GM19035 (cell line): Measurements from ENCODE around the gene C1QTNF8.

Experiments used
- ATAC-seq: cut with Tn5 transposase; IDR thresholded peaks from one replicate; pipeline ENCODE4 v1.9.1; 2021; ENCODE audit not compliant: unreplicated experiment

The C1QTNF8 gene

DNA sequence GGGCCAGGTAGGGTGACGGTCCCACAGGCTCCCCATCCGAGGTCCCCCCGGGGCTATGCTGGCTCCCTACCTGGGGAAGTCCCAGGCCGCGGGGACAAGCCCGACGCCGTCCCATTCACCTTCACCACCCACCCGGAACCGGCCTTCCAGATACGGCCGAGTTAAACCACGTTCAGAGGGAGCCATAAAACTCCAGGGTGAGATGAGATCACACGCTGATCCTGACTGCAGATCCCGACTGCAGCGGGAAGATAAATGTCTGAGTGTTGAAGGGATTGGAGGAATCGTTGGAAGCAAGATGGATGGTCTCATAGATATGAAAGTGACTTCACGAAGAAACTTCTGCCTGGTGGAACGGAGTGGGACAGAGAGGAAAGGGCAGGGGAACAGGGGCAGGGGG lies 13.6 kb upstream of the C1QTNF8 start:
- no peak for ATAC-seq

DNA sequence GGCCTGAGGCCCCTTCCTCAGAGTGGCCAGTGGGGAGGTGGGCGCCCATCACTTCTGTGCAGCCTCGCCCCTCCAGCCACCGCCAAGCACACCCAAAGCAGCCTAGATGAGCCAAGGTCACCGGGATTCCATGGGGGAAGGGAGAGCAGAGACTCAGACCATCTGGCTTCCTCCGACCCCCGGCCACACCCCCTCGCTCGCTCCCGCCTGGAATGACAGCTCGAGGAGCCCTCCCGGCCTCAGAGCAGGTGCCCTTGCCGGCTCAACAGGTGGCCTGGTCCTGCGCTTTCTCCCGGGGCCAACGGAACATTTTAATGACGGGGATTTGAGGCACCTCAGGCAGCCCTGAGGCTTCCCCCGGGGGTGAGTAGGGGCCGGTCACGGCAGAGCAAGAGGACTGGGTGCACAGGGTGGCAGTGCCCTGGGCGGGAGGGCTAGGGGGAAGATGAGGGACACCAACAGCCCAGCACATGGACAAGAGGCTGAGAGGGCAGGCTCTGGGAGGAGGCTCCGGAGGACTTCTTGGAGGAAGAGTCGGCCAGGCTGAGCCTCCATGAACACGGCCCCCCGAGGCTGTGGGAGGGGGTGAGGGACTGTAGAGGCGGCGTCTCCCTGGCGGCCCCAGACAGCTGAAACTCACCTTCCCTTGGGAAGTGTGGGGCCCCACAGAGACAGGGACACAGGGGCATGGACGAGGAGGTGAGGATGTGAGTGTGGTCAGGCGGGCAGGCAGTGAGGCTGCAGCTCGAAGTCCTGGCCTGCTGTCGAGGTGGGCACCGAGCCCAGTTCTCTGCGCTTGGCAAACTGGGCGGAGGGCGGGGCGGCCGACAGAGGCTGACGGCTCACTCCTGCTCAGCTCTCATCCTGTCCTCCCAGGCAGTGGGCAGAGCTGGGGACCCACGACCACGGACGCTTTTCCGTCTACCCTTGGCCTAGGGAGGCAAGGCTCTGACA lies 12.5 kb upstream of the C1QTNF8 start:
- ATAC-seq, result no peak

DNA sequence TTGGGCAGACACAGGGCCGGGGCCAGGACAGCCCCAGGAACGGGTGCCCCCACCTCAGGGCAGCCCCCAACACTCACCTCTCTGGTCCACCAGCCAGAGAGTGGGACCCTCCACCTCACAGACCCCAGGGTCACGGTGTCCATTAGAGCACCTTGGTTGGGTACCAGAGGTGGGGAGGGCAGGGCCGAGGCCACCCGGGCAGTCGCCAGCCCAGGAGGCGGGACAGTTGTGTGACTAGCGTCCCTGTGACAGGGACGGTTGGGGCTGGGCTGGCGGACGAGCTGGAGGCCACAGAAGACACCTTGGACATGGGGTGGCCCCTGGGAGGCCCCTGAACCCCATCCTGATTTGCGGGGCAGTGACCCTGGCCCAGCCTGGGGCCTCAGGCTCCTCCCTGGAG lies 11.7 kb upstream of the C1QTNF8 start:
- no peak for ATAC-seq

DNA sequence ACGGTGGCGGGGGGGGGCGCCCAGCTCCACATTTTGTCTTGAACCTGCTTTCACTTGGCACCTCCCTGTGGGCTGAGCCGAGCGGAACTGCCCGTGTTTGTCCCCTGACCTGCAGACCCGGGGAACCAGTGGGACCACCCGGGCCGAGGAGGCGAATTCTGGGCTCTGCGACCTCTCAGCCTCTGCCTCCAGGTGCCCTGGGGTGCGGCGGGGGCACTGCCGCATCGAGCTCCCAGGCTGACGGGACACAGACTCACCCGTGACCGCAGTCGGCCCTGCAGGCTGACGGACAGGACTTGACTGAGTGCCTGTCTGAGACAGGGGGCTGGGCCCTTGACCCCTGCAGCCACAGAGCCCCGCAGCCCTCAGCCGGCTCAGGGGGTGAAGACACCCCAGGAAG lies 11.1 kb upstream of the C1QTNF8 start:
- ATAC-seq, result no peak

DNA sequence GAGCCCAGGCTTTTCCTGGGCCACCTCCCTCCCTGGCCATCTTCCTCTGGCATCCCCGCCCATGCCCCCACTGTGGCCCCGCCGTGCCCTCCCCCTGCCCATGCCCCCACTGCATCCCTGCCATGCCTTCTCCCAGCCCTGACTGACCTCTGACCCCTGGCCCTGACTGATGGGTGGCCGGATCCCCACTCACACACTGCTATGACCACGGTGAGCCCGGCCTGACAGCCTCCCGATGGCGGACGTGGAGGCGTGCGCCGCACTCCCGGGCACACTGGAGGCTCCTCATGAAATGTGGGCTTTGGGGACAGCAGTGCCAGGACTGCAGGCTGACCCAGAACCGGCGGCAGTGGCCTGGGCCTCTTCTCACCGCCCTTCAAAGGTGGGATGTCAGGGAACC lies 10.6 kb upstream of the C1QTNF8 start:
- ATAC-seq, result no peak

DNA sequence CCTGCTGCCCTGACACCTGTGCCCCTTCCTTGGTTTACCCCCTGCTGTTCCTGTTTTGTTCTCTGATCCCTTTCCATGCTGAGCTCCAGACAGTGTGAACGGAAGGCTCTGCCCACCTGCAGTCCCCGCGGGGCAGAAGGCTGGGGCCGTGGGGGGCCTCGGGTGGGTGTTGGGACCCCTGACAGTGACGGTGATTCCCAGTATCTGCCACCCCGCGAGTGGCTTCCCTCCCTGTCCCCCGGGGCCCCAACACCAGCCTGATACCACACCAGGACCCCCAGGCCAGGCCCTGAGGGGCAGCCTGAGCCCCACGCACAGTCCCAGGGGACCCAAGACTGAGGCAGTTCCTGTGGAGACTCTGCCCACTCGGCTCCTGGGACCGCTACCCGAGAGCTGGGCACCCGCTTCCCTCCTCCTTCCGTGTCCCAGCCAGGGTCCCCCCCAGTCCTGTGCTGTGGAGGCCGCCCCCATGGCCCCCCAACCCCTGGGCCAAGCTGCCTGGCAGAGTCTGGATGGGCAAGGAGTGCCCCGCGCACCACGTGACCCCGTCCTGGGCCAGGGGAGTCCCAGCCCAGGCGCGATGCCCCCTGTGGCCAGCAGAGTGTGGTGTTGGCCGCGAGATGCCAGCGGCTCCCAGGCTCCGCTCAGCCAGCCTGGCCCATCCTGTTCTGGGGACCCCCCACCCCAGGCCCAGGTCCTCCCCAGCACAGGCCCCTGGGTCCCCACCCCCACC lies 10.0 kb upstream of the C1QTNF8 start:
- ATAC-seq, result no peak

DNA sequence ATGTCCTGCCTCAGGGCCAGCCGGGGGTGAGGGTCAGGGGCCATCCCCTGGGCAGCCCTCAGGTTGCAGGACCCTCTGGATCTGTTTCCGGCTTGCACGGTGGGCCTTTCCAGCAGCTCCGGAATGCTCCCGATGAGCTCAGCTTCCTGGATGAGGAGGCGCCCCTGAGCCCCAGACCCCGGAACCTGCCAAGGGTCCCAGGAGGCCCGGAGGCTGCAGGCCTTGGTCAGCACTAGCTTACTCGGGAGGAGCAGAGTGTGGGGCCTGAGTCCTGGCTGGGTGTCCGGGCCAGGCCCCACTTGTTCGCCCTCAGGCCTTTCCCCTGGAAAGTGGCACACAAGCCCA lies 7.6 kb upstream of the C1QTNF8 start:
- ATAC-seq, result no peak

DNA sequence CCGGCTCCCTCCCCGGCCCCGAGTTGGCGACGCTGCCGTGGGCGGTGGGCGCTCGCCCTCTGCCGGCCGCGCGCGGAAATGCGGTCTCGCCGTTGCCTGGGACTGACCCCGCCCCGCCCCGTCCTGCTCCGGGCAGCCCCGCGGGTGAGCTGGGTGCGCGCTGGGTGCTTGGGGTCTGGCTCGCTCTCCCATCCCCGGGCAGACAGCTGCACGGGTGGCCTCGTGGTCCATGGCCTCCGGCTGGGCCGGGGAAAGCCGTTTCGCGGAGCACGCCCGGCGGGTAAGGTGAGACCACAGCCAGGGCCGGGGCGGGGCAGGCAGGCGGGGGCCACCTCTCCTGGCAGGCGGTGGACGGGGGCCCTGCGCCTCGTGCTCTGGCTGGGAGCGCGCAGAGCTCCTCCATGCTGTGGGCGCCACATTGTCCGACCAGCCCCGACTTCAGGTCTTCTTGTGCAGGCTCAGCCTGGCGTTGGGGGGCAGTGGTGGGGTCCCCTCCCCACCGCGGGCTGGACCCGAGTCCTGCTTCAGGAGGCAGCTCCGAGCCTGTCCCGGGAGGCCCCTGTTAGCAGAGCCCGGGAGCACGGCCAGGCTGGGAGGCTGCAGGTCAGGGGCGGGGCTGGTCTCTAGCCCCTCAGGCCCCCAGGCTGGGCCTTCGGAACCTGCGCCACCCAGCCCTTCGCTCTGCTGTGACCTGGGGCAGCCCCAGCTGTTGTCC lies 7.0 kb upstream of the C1QTNF8 start:
- ATAC-seq, result no peak

DNA sequence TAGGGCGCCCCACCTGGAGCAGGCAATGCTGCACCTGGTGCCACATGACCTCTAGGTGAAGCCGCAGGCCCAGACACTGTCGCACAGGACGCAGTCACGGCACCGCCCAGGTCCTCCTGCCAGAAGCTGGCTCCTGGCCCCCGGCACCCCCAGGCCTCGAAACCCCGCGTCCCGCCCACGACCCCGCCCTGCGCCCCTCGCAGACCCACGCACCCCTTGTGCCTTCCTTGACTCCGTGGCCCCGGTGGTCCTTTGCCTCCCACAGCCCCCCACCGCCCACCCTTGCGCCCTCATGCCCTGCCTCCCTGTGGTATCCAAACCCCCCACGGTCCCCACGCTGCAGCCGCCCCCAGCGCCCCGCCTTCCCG lies 6.3 kb upstream of the C1QTNF8 start:
- ATAC-seq, result no peak

DNA sequence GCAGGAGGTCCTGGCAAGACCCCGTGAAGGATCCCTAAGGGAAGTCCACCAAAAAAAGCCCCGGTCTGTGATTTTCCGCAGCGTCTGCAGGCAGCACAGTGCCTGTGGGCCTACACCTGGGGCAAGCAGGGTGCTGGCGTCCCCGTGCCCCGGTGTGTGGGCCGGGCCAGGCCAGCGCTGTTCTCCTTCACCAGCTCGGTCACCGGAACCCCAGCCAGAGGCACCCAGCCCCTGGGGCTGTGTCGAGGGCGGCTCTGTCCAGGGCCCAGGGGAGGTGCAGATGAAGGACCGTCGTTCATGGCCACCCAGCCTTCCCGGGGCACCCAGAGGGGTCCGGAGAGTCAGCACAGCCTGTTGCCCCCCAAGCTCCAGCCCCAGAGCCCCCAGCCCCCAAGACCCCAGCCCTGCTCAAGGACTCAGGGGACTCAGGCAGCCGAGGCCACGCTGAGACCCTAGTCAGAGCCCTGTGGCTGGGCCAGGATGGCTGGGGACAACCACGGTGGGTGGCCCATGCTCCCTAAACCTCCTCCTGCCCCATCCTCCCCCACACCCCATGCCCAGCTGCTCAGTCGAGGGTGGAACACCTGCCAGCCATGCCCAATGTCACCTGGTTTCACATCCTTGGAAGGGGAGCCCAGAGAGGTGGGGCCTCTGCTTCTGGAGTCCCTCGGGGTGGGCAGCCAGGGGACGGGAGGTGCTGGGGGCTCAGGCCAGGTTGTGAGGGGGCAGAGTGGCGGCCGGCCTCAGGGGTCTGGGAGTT lies 5.7 kb upstream of the C1QTNF8 start:
- no peak for ATAC-seq

DNA sequence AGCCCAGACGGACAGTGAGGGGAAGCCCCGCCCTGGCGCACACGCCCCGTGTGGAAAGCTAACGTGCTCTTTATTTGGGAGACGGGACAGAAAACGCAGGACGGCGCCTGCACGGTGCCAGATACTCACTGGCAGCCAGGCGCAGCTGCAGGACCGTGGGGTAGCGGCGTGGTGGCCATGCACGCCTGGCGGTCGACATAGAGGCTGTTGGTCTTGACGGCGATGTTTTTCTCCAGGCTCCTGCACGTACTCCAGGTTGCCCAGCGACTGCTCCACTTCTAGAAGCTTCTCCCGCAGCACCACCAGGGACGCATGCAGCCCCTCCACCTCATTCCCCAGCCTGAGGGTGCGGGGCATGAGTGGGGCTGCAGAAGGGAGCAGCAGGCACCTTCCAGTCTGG lies 5.1 kb upstream of the C1QTNF8 start:
- no peak for ATAC-seq

DNA sequence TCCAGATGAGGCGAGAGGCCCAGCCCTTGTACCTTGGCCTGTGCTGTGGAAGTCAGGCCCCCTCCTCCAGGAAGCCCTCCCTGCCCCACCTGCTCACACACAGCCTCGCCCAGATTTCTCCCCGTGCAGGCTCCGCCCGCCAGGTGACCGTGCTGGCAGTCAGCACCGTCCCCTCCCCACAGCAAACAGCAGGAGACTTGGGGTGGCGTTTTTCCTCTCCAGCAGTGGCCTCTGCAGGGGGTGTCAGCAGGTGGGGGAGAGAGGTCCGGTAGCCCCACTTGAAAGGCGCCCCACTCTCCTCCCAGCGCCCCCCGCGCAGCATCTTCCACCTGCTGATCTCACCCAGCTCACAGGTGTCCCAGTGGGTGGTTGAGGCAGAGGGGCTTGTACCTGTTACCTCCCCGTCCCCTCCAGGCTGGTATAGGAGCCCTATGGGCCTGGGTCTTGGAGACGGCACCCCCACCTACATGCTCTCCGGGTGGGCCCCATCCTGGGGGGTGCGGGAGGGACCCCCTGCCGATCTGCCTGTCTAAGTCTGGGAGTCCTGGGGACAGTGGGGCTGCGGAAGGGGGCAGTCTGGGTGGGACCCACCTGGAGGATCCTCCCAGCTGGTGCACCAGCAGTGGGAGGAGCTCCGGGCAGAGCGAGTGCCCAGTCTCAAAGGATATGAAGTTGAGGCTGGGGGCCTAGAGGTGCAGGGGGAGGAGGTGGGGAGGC lies 4.2 kb upstream of the C1QTNF8 start:
- no peak for ATAC-seq

DNA sequence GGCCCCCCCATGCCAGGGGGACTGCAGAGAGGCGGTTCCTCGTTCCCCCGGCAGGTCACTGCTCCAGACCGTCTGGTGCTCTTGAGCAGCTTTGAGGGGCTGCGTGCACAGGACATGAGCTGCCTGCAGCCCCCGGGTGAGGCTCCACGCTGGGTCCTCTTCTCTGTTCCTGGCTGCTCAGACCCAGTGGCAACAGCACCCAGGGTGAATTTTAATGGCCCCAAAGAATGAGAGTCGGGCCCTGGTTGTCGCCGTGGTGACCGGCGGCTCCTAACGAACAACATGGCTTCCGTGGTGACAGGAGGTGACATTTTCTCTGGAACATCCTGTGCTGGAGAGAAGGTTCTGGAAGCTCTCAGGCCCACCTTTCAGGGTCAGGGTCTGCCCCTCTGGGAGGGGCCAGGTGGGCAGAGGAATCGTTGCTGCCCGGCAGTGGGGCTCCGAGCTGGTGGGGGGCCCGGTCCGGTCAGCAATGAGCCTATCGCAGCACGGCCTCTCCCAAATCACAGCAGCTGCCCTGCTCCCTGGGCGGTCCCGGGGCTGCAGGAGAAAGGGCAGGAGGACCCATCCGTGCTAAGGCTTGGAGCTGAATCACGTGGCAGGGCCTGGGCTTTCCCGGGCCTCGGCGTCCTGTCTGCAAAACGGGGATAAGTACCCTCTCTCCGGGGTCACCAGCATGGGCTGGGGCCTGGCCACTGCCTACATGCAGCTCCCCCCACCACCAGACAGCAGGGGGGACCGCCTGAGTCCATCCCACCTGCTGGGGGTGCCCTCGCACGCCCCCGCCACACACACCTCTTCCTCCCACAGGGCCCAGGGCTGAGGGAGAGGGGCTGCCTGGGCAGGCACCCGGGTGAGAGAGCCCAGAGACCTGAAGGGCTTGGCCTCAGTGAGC lies 3.4 kb upstream of the C1QTNF8 start:
- ATAC-seq, result no peak

DNA sequence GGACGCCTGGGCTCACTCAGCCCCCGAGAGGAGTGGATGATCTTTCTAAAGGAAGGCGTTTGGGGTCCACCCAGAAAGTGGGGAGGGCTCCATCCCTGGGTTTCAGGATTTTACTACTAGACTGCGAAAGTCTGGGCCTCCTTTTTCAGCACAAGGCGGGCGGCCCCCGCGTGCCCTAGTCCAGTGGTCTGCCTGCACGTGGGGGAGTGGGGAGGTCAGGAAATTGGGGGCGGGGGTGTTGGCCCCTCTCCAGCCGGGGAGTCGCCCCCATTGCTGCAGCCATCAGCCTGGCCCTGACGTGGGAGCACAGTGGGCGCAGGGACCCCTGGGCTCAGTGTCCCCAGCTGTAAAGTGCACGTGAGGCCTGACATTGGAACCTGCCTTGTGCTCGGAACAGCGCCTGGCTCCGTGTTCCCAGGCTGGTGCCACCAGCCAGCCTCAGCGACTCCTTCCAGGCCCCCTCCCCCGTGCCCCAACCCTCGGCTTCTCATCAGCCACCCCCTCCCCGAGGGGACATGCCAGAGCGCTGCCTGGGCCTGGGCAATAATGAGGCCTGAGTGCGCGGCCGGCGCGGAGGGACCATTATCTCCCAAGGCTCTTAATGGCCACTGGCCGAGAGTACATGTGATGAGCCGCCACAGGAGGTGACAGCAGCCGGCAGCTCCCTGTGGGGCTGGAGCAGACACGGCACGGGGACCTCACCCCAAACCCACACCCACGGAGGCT lies 2.4 kb upstream of the C1QTNF8 start:
- ATAC-seq, result no peak

DNA sequence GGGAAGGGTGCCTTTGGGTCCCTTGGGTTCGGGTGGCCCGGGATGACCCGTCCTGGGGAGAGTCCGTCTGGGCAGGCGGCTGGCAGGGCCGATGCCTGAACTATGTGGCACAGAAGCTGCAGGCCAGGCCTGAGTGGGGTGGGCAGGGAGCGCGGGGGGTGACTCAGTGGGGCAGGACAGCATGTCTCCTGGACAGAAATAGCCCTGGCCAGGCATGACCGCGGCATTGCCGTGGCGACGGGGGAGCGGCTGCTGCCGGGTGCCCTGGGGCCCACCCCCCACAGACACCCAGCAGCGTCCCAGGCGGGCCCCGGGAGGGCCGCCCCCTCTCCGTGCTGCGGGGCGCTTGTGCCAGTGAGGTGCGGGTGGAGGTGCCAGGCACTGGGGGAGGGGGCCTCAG lies 1.8 kb upstream of the C1QTNF8 start:
- ATAC-seq, result no peak

DNA sequence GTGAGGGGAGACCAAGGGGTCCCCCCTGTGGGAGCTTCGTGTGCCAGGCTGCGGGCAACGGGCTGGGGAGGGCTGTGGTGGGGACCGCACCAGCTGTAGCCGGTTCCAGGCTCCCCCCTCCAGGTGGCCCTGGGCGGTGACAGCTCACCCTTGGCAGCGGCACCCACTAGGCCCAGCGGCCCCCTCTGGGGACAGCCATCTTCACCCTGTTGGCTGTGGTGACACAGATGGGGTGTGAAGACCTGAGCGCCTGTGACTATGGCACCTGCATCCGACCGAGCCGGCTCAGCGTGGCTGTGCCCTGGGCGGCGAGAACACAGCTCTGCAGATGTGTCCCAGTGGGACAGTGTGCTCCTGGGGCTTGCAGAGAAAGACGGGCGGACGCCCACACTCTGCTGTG lies 1.1 kb upstream of the C1QTNF8 start:
- ATAC-seq, result no peak

DNA sequence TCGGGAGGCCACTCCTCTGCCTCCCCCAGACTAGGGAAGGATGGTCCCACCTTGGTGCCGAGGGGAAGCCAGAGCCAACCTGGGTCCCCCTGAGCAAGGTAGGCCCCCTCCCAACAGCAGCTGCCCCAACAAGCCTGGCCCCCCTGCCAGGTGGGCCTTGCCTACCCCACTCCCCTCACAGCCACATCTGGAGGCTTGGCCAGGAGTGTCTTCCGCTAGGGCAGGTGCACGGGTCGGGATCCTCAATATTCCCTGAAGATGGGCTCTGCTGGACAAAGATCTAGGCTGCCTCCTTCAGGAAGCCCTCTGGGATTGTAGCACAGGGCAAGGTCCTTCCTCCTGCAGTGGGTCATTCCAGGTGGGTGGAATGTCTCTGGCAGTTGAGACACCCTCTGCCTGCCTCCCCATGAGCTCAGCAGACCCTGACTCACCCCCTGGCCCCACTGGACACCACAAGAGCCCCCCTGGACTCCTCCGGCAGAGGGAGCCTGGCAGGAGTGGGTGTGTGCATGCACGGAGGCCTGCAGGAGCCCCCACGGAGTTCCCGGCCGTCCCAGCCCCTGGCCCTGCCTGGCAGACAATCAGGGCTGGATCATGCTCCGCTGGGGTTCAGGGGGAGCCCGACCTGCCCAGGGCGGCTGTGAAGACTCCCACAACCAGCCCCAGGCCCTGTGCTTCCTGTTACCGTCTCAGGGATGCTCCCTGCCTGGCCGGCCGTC lies 435 bp downstream of the C1QTNF8 start:
- ATAC-seq, result no peak
